GM12874 (cell line): ENCODE measurements around the gene PRR30.

Source experiments
- CTCF ChIP-seq: IDR thresholded peaks from 2 replicates; pipeline ENCODE4 v1.5.1; 2011; ENCODE audit warnings: low read depth, mild to moderate bottlenecking, control low read depth, low read length, moderate library complexity; ENCODE audit not compliant: insufficient read depth

The PRR30 gene

GRCh38 chr2:27123302-27124150 lies 15.7 kb downstream of the PRR30 start, which contains the start of gene ABHD1:
TSS of gene ABHD1 (plus strand) at chr2:27123815. CDS start at chr2:27123949, 134 bp downstream.
- no peak for TF ChIP-seq CTCF

- TF ChIP-seq CTCF: no peak
These were observed 16.4 kb downstream of the PRR30 start for GRCh38 chr2:27122791-27123190.

- no peak for TF ChIP-seq CTCF
These were observed 17.3 kb downstream of the PRR30 start for GRCh38 chr2:27121906-27122305.

GRCh38 chr2:27118525-27119329 lies 20.5 kb downstream of the PRR30 start, which contains the start of gene CGREF1:
TSS of gene CGREF1 (minus strand) at chr2:27119128. CDS start at chr2:27104366, 14,762 bp downstream.
- no peak for TF ChIP-seq CTCF

GRCh38 chr2:27117995-27118524 lies 21.1 kb downstream of the PRR30 start:
- no peak for TF ChIP-seq CTCF

- no peak for TF ChIP-seq CTCF
These were observed 23.7 kb downstream of the PRR30 start for GRCh38 chr2:27115519-27115918.

GRCh38 chr2:27109083-27109482 lies 30.1 kb downstream of the PRR30 start:
- no peak for TF ChIP-seq CTCF
